GM18868 (cell line): Measurements from ENCODE around the gene NSMCE4A.
"Not testable (repeated sequence)": the region's sequence is repeated elsewhere in the genome, so short reads cannot be mapped to it uniquely, and the experiment has no call there.

ENCODE experiments used
- ATAC-seq: cut with Tn5 transposase; IDR thresholded peaks from one replicate; pipeline ENCODE4 v1.9.1; 2021; ENCODE audit warnings: mild to moderate bottlenecking, moderate library complexity; ENCODE audit not compliant: unreplicated experiment

Gene NSMCE4A

GRCh38 chr10:121988361-121989324 lies 13.6 kb upstream of the NSMCE4A start, which contains the start of gene TACC2:
Gene TACC2 (plus strand): TSS chr10:121989163. CDS start chr10:122021982, 32,819 bp downstream.
- ATAC-seq, result no peak

DNA sequence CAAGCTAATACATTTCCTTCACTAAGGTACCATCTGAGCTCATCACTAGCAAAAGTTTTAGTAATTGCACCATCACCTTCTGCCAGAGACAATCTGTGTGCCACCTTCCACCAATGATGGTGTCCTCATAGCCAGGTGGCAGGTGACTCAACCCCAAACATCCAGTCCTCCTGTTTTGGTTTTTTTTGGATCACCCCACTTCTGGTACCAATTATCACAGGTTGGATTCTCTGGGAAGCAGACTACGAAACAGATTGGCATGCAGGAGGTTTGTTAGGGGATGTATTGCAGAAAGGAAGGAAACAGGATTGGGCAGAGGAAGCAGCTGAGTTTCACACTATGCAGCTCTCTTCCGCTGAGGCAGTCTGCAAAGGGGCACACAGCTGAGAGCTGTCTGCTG lies 9.4 kb upstream of the NSMCE4A start:
- no peak for ATAC-seq

DNA sequence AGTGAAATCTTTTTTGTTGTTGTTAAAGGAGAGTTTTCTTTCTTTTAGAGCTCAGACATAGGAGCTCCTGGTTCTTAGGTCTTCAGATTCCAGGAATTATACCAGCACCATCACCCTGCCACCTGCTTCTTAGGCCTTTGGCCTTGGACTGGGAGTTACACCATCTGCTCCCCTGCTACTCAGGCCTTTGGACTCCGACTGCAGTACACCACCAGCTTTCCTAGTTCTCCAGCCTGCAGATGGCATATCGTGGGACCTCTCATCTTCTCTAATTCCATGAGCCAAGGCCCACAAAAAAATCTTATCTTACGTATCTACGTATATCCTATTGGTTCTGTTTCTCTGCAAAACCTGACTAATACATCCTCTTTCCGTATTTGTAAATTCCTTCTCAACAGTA lies 8.8 kb upstream of the NSMCE4A start:
- ATAC-seq, result no peak

DNA sequence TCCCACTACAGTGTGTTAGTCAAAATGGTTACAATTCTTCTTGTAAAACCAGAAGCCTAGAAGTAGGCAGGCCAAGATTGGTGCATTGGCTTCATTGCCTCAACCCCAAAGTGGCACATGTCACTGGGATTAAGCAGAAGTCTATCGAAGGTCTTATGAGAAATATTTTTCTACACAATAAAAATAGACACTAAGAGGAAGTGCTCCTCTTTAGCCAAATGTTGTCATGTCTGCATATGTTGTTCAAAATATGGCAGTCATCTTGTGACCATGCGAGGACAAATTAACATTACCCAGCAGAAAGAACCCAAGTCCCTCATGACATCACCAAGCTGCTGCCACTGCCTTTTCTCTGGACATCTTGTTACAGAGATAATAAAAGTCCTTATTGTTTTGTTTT lies 6.3 kb upstream of the NSMCE4A start:
- ATAC-seq, result no peak

GRCh38 chr10:121978511-121978910 lies 3.5 kb upstream of the NSMCE4A start:
- ATAC-seq, result no peak

DNA sequence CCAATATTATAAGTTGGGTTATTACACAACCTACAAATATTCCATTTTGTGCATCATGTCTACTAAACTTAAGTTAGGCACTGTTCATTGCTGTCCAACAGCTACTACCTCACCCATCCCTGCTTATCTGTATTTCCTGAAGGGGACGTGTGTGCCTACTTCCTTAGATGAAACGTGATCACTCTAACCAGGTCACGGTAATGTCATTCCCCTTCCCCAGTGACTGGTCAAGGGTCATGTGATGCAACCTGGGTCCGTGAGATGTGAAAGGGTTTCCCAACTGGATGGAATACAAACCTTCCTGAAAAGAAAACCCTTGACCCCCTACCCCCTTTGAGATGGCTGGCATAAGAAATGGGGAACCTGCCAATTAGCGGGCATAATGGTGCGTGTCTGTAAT lies 1.6 kb upstream of the NSMCE4A start:
- no peak for ATAC-seq

DNA sequence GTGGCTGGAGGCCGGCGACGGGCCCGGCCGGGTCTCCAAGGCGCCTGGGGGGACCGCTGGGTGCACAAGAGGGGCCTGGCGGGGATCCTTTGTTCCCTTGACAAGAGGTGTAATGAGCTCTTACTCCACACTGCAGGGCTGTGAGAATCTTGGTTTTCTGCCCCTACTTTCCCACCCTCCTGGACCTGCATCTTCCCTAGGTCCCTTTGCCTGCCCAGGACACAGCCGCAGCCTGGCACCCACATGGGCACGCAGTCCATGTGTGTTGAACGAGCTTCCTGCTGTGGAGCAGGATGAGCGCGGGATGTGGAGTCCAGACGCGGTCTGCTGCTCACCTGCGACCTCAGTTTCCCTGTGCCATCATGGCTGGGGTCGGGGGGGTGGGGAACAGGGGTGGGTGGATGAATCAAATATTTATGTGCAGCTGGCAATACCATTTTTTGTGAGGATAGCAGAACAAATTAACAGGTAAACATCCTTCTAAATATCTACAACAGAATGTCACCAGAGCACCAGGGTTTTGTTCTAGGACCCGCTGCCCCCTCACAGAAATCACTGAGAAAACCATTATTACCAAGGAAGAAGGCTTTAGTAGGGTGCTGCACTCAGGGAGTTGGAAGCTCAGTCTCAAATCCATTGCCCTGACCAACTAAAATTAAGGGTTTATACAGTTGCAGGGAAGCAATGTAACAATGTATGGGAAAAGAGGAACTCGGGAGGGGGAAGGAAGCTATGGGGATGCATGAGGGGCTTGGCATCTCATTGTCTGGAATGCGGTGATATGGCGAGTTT lies 474 bp upstream of the NSMCE4A start:
- ATAC-seq, result peak; percentile 14

- peak; percentile 28 for ATAC-seq
These were observed 940 bp downstream of the NSMCE4A start for GRCh38 chr10:121974019-121974534.

- ATAC-seq, result not testable (repeated sequence)
These were observed 5.9 kb downstream of the NSMCE4A start for GRCh38 chr10:121969086-121969485.

DNA sequence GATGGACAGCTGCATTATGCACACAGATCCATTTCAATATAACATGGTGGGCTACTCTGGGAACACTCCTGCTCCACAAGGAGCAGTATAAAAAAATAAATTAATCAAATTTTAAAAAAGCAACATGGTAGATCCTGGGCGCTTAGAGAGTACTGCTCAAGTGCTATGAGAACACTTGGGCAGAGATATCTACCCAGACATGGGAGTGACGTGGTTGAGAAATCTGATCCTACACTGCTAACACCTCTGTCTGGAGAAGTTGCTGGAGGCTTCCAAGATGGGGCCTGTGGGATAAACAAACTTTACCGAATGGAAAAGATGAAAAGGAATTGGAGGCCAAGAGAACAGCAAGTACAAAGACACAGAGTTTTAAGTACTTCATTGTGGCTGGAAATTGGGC lies 9.0 kb downstream of the NSMCE4A start:
- ATAC-seq, result no peak

DNA sequence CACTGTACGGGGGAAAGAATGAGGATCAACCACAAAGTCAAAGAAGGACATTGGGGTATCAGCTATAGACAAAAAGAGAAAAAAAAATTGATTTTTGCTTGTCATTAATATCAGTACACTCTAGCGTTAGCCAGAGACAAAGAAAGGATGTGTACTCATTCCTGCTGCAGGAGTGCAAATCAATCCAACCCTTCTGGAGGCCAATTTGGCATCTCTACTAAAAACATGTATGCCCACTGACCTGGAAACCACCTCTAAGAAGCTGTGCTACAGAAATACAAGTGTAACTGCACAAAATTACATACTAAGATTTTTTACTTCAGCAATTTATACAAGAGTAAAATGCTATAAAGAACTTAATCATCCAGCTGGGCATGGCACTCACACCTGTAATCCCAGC lies 13.6 kb downstream of the NSMCE4A start:
- no peak for ATAC-seq

DNA sequence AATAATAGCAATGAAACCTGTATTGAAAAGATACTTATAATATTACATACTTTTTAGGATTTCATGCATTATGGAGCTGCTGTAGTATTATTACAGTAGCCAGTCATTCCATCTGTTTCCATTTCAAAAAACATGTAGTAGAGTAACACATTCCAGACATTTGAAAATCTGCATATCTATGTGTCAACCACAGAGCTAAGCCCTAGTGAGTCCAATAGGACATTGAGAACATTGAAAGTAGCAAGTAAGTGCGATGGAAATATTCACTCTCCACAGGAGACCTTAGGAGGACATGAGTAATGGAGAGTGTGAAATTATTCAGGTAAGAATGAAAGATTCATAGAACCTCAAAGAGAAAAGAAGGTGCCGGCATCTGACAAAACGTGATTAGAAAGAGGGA lies 15.3 kb downstream of the NSMCE4A start:
- ATAC-seq, result no peak

GRCh38 chr10:121956111-121957061 lies 18.6 kb downstream of the NSMCE4A start:
- no peak for ATAC-seq

DNA sequence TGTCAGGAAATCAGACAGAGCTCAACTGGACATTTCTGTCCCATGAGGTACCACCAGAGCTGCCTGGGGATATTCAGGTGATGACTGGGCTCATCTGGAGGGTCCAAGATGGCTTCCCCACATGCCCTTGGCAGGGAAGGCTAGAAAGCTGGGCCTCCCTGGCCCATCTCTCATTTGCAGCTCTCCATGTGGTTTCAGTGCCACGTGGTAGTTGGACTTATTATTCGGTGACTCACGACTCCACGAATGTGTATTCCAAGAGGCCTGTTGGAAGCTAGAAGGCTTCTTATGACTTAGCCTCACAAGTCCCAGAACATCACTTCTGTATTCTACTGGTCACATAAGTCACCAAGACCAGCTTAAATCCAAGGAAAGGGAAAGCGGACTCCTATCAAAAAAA lies 22.8 kb downstream of the NSMCE4A start:
- no peak for ATAC-seq

GRCh38 chr10:121949451-121949850 lies 25.6 kb downstream of the NSMCE4A start:
- no peak for ATAC-seq

DNA sequence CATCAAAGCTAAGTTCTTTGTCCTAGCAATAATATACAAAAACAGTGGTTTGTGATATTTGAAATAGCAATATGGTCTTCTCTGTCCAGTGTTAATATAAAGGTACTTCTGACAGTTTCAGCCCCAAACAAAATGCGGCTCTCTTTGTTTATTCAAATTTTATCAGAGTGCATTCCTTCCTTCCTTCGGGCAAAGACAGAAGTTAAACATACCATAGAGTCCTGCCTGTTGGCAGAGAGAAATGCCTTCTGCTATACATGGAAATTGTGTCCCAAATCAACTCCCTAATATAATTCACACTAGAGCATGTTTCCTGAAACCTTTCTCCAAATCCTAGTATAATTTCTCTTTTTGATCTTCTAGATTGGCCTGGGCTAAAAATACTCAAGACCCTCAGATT lies 26.0 kb downstream of the NSMCE4A start:
- no peak for ATAC-seq

- ATAC-seq, result no peak
These were observed 27.4 kb downstream of the NSMCE4A start for GRCh38 chr10:121947343-121948330.

- ATAC-seq, result no peak
These were observed 32.1 kb downstream of the NSMCE4A start for GRCh38 chr10:121942749-121943416.

- ATAC-seq, result no peak
These were observed 33.5 kb downstream of the NSMCE4A start for GRCh38 chr10:121941532-121941931.
